IMR-90 (cell line): Measurements from ENCODE around the gene NOS3. TPM values are rescaled to one million over a fixed set of nuclear protein-coding genes. Genes with fewer than 3 reads are reported as not detected.
"Not testable (repeated sequence)": the region's sequence is repeated elsewhere in the genome, so short reads cannot be mapped to it uniquely, and the experiment has no call there.

Experiments used
- ATAC-seq: fragments of 200-7000 bp; cut with Tn5 transposase; 2 replicates; pipeline ENCODE4 v1.9.1; 2020; ENCODE audit warnings: low read depth, mild to moderate bottlenecking, moderate library complexity
- BruUV-seq: library from RNA; stranded (reverse); fragments of 400-500 nt; replicated peaks from 2 replicates; lab custom pipeline; 2021; lab: Mats Ljungman, UMichigan
- CTCF ChIA-PET: fragments of 300-600 bp; formaldehyde crosslinking; extraction: SDS; loops from one replicate; lab custom pipeline; 2021; ENCODE audit warnings: antibody characterized with exemption; lab: Yijun Ruan, JAX
- POLR2A ChIA-PET: fragments of 300-600 bp; sonication (Branson Sonifier 250); formaldehyde crosslinking; loops from one replicate; lab custom pipeline; 2022; ENCODE audit warnings: antibody characterized with exemption; ENCODE audit not compliant: unreplicated experiment; lab: Charles Lee
- DNase-seq: peaks from one replicate; pipeline ENCODE4 v3.0.0; 2013
- H2AFZ ChIP-seq: replicated peaks from 2 replicates; pipeline ENCODE3; 2013; ENCODE audit warnings: low read length, mild to moderate bottlenecking; ENCODE audit not compliant: poor library complexity
- H2AK5ac ChIP-seq: 2 replicates; pipeline ENCODE4 v1.6.1; 2013; ENCODE audit warnings: low read depth, low read length, inconsistent platforms
- H2AK9ac ChIP-seq: replicated peaks from 2 replicates; pipeline ENCODE3; 2013; ENCODE audit warnings: mild to moderate bottlenecking, low read depth, low read length, moderate library complexity; ENCODE audit not compliant: poor library complexity
- H2BK120ac ChIP-seq: 2 replicates; pipeline ENCODE4 v1.6.1; 2013; ENCODE audit warnings: low read depth, low read length, inconsistent platforms
- H2BK15ac ChIP-seq: 3 replicates; pipeline ENCODE4 v1.6.1; 2013; ENCODE audit warnings: low read depth, low read length, inconsistent platforms
- H2BK20ac ChIP-seq: 2 replicates; pipeline ENCODE4 v1.6.1; 2013; ENCODE audit warnings: low read depth, mild to moderate bottlenecking, inconsistent platforms, low read length, moderate library complexity
- H2BK5ac ChIP-seq: 2 replicates; pipeline ENCODE4 v1.6.1; 2013; ENCODE audit warnings: mild to moderate bottlenecking, low read depth, low read length, inconsistent platforms; ENCODE audit not compliant: poor library complexity, severe bottlenecking
- H3K14ac ChIP-seq: replicated peaks from 2 replicates; pipeline ENCODE4 v1.6.1; 2013; ENCODE audit warnings: low read depth, low read length, inconsistent platforms
- H3K18ac ChIP-seq: 2 replicates; pipeline ENCODE4 v1.6.1; 2013; ENCODE audit warnings: low read depth, low read length, control low read depth
- H3K23ac ChIP-seq: 2 replicates; pipeline ENCODE4 v1.6.1; 2013; ENCODE audit warnings: low read depth, low read length, inconsistent platforms
- H3K27ac ChIP-seq: 2 replicates; pipeline ENCODE4 v1.5.1; 2013; ENCODE audit warnings: mild to moderate bottlenecking, control low read depth, low read length; ENCODE audit not compliant: insufficient read depth
- H3K27me3 ChIP-seq: 2 replicates; pipeline ENCODE4 v1.6.1; 2013; ENCODE audit warnings: low read length; ENCODE audit not compliant: control insufficient read depth, insufficient read depth
- H3K36me3 ChIP-seq: 2 replicates; pipeline ENCODE4 v1.6.1; 2013; ENCODE audit warnings: low read length, mixed read lengths; ENCODE audit not compliant: control insufficient read depth, insufficient read depth
- H3K4ac ChIP-seq: 2 replicates; pipeline ENCODE4 v1.6.1; 2013; ENCODE audit warnings: low read depth, low read length, inconsistent platforms
- H3K4me1 ChIP-seq: 2 replicates; pipeline ENCODE4 v1.6.1; 2013; ENCODE audit warnings: low read length, mixed read lengths; ENCODE audit not compliant: control insufficient read depth, insufficient read depth
- H3K4me2 ChIP-seq: 2 replicates; pipeline ENCODE4 v1.6.1; 2013; ENCODE audit warnings: low read depth, mild to moderate bottlenecking, control low read depth, low read length, moderate library complexity
- H3K4me3 ChIP-seq: 2 replicates; pipeline ENCODE4 v1.5.1; 2013; ENCODE audit warnings: low read depth, mild to moderate bottlenecking, control low read depth, low read length, moderate library complexity; ENCODE audit not compliant: insufficient read depth
- H3K56ac ChIP-seq: 2 replicates; pipeline ENCODE4 v1.6.1; 2013; ENCODE audit warnings: low read length, inconsistent platforms; ENCODE audit not compliant: insufficient read depth; ENCODE audit errors: extremely low read depth
- H3K79me1 ChIP-seq, 2 experiments: 2 replicates each; pipeline ENCODE4 v1.6.1; 2013; ENCODE audit warnings: low read length in 2 of 2, inconsistent platforms in 1 of 2, low read depth in 1 of 2
- H3K9ac ChIP-seq: 2 replicates; pipeline ENCODE4 v1.6.1; 2013; ENCODE audit warnings: low read depth, low read length, control low read depth
- H3K9me1 ChIP-seq: 2 replicates; pipeline ENCODE4 v1.6.1; 2013; ENCODE audit warnings: low read length, inconsistent platforms; ENCODE audit not compliant: insufficient read depth
- H3K9me3 ChIP-seq: 2 replicates; pipeline ENCODE4 v1.6.1; 2013; ENCODE audit warnings: low read length; ENCODE audit not compliant: control insufficient read depth, insufficient read depth
- H4K20me1 ChIP-seq: 2 replicates; pipeline ENCODE4 v1.6.1; 2013; ENCODE audit warnings: low read length, inconsistent platforms; ENCODE audit not compliant: insufficient read depth
- H4K5ac ChIP-seq: 2 replicates; pipeline ENCODE4 v1.6.1; 2013; ENCODE audit warnings: mild to moderate bottlenecking, low read depth, low read length, control low read depth
- H4K8ac ChIP-seq, 2 experiments: 2 replicates each; pipeline ENCODE4 v1.6.1; 2013; ENCODE audit warnings: low read depth in 2 of 2, low read length in 2 of 2, control low read depth in 1 of 2, inconsistent platforms in 1 of 2
- H4K91ac ChIP-seq: 2 replicates; pipeline ENCODE4 v1.6.1; 2013; ENCODE audit warnings: low read depth, low read length, inconsistent platforms; ENCODE audit not compliant: insufficient read depth
- WGBS, 2 experiments: methylation state at CpG; one replicate each; pipeline versions ENCODE4 v1.1.5 to v1.1.7; 2013; ENCODE audit warnings: missing lambda C conversion rate in 2 of 2; ENCODE audit not compliant: insufficient read length in 1 of 2; ENCODE audit errors: extremely low coverage in 2 of 2; 5-methylcytosine and 5-hydroxymethylcytosine counted together
- dilution Hi-C: fragments of 300-500 bp; cut with HindIII; formaldehyde crosslinking; loops from one replicate; pipeline ENCODE4 v1.14.3; 2018; ENCODE audit warnings: low sequenced_read_pairs; ENCODE audit not compliant: unreplicated experiment
- in situ Hi-C: fragments of 300-500 bp; cut with MboI; formaldehyde crosslinking; loops from 3 replicates; pipeline ENCODE4 v1.14.3; 2019; ENCODE audit warnings: low sequenced_read_pairs, inconsistent platforms, mixed read lengths
- intact Hi-C: fragments of 100-400 bp; cut with micrococcal nuclease; formaldehyde crosslinking; loops from 2 replicates; pipeline ENCODE4 v1.10.0; 2022
- polyA plus RNA-seq, 3 experiments: library from polyadenylated mRNA; depleted of rRNA; stranded (reverse); fragments of >200 nt; gene quantifications; 2 replicates each; pipeline ENCODE4 v1.2.3, GENCODE V29; 2012; ENCODE audit warnings: low replicate concordance in 1 of 3
- total RNA-seq: library from RNA; depleted of rRNA; stranded (reverse); fragments of >200 nt; gene quantifications from 2 replicates; pipeline ENCODE4 v1.2.3, GENCODE V29; 2012

The NOS3 gene
- total and polyA plus RNA-seq, 2 of the 4 experiments (the other 2 are of a cell fraction) = 0.72 to 2.0 TPM

GRCh38 chr7:151043449-151043848 lies 52.6 kb downstream of the NOS3 start:
- H2BK20ac ChIP-seq, H2BK5ac ChIP-seq, H3K23ac ChIP-seq, intact Hi-C loops, H4K91ac ChIP-seq, H4K8ac ChIP-seq, H3K4me2 ChIP-seq, H2AFZ ChIP-seq, H3K9ac ChIP-seq, H3K9me3 ChIP-seq, BruUV-seq, H2BK120ac ChIP-seq, H2BK15ac ChIP-seq, H2AK5ac ChIP-seq, H3K27ac ChIP-seq, POLR2A ChIA-PET, dilution Hi-C loops, H3K4me3 ChIP-seq, H4K5ac ChIP-seq, H3K79me1 ChIP-seq, ATAC-seq, CTCF ChIA-PET, DNase-seq, in situ Hi-C loops, H3K14ac ChIP-seq, H3K27me3 ChIP-seq, H2AK9ac ChIP-seq, H3K4ac ChIP-seq, H3K18ac ChIP-seq, H3K56ac ChIP-seq: not testable (repeated sequence)
- H3K9me1 ChIP-seq = peaks cover 21% of the 10 kb centered on the region
- peaks cover 24% of the 10 kb centered on the region for H3K4me1 ChIP-seq
- H4K20me1 ChIP-seq = peaks cover 21% of the 10 kb centered on the region
- H3K36me3 ChIP-seq = peaks cover 12% of the 10 kb centered on the region; the same call in 1 of the 2 replicates
- WGBS, 2 experiments = 97% methylated on average over 5 of the region's 10 CpGs; no CpG with 5 or more reads in 1 of the 2 experiments
